Right forelimb (tissue), 1 donor: ENCODE measurements around the gene KLHL9.
A peak's percentile ranks its signal among the peaks of the same experiment; 100 is the strongest.

Source experiments
- DNase-seq: peaks from one replicate; pipeline ENCODE4 v3.0.0-alpha.2; 2018

The KLHL9 gene

DNA sequence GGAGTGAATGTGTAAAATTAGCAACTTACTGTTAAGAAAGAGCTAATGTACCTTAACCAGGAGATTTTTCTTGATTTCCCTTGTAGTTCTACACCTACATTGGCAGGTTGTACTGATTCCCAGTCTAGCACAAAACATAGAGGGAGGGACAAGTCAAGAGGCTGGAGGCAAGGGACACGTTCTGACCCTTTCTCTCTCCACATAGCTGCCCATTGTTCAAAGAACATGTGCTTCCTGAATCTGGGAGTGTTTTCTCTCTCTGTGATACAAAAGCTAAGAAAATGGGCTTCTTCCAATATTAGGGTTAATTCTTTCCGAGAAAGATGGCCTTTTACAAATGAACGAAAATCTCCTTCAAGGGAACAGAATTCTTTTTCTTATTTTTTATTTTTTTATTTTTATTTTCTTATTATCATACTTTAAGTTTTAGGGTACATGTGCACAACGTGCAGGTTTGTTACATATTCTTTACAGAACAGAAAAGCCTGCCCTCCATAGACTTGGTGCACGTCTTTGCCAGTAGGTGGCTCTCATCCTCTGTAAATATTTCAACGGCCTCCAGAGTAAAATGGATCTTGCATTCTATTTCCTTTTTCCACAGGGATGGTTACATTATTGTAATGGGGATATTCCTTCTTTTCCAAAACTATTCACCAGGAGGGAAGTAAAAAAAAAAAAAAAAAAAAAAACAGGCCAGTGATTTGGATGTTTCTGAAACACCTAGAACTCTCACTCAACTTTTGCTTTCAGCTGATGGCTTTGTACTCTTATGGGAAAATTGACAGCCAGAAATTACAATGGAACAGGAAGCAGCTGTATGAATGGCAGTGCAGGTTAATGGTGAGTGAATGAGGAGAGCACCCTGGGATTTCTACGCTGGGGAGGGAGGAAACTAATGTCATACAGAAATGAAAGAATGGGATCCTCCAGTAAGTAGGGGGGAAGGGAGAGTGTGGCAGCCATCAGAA, 17.0 kb downstream of the KLHL9 start:
- peak; percentile 46 for DNase-seq

DNA sequence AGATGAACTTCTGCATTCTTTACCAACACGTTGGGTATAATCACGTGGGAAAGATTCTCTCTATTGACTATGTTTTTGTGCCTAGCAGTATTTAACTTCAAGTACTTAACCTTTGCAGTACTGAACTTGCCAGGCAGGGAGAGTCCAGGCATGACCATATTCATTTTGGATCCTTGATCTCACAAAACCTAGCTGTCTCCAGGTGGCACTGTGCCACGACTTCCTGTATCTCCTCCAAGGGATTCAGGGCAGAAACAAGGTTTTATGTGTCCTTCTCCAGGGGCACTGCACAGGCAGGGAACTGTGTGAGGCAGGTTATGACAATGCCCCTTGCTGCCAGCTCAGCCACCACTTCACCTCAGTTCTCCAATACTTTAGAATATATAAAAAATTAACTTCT, 18.3 kb downstream of the KLHL9 start:
- no peak for DNase-seq

DNA sequence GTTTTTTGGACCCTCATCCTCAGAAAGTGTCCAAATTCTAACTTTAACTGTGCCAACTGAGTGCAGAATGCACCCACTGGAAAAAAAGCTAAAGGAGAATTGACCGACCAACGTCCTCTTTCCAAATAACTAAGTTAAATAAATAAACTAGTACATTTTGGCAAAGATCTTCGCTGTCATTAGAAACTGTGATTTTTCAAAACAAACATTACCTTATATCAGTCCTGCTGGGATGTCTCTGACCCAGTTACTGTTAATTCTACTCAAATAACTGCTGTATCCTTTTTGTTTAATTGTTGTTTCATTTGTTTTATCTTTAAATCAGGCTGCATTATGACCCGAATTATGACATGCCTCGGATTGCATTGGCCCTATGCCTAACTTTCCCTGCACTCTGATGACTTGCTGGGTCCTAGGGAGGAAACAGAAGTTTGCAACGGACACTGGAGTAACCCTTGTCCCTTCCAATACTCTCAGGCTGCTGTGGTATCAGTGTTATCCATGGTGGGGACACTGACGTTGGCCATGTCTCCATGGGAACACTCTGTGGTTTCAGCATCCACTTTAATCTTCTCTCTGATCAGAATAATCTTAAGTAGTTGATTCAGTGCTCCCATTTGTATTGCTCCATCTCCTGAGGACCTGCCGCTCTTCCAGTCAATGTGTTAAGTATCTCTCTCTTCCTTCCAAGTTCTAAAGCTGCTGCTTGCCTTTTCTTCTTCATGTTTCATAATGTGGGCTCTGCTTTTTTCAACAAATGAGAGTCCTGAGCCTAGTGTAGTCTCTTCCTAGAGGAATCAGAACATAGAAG, 19.0 kb downstream of the KLHL9 start:
- DNase-seq, result no peak

- no peak for DNase-seq
Observed at GRCh38 chr9:21314152-21314551, 21.1 kb downstream of the KLHL9 start.

GRCh38 chr9:21311889-21312288, 23.3 kb downstream of the KLHL9 start:
- DNase-seq, result no peak

GRCh38 chr9:21305213-21305612, 30.0 kb downstream of the KLHL9 start, which contains the start of gene IFNA5:
TSS of gene IFNA5 (minus strand) at chr9:21305313. CDS start at chr9:21305256, 57 bp downstream.
- DNase-seq, result no peak

DNA sequence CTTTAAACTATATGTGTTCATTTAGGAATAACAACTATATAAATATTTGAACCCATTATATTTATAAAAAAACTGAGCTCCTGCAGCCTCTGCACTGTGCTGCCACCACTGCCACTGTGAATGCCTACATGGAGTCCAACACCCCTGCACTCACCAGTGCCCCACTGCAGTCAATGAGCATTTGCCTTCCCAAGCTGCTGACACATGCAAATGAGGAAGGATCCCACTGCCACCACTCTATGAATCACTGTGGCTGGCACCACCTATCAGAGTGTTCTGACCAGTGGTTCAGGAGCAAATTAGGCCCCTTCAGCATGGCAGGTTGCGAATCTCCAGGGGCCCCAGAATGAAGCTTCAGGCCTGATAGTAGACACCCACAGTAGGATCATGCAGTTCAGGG, 39.2 kb downstream of the KLHL9 start:
- no peak for DNase-seq

DNA sequence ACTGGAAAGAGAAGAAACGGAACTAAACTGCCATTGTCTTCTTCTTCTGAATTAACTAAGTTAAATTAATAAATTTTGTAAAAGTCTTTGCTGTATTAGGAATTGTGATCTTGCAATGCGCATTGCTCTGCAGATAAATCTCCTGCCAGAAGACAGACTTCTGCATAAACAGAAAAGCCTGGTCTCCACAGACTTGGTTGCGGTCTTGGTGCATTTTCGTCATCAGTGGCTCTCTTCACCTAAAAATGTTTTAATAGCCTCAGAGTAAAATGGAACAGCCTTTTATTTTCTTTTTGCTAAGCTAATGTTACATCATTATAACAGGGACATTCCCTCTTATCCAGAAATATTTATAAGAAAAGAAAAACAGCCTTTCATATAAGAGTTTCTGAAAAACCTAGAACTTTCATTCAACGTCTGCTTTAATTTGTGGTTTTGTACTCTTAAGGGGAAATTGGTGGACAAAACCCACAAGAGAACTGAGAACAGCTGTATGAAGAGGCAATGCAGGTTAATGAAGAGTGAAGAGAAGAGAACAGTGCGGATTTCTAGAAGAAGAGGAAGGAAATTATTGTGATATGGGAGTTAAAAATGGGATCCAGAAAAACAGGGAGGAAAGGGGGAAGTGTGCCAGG, 40.2 kb downstream of the KLHL9 start:
- no peak for DNase-seq

DNA sequence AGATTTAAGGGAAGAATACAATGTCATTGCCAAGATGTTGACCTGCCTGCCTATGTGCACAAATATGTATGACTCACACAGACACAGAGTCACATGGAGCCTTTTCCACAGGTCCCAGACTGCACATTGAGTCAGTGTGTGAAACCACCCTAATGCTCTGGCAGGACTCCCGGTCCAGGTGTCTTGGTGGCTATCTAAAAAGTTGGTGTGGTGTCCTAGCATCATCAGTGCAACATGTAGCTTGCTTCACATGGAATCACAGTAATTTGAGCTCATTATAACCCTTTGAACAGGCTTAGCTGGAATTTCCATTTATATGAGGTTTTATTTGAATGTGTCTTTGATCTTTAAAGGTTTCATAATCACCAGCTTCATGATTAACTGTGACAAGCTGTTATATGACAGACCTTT, 40.8 kb downstream of the KLHL9 start:
- DNase-seq, result no peak

DNA sequence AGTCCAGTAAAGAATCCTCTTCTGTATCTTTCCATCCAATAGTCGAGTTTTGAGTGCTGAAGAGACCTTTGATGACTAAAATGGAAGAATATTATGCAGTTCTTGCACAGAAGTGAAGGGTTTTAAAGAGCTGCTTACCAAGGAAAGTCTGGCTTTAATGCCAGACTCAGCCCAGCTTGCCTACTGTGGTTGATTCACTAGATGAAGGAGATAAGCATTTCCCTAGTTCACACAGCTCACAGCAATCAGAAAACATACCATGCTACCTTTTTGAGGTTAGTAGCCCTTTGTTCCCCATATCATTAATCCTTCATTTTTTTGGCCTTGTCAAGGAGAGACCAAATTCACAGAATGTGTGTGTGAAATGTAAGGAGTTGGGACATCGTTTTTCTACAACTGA, 45.4 kb downstream of the KLHL9 start:
- no peak for DNase-seq

DNA sequence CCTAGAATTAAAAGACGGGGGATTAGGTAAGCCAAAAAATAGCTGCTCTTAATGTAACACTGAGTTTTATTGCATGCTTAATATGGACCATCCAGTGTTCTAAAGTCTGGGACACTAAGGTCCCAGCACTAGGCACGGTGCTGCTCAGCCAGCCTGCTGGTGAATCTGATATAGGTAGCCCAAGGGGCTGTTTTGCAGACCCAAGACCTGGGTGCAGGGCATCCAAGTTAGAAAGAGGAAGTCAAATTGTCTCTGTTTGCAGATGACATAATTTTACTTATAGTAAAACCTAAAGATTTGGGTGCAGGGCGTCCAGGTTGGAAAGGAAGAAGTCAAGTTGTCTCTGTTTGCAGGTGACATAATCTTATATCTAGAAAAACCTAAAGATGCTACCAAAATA, 47.9 kb downstream of the KLHL9 start:
- no peak for DNase-seq

GRCh38 chr9:21286659-21287058, 48.5 kb downstream of the KLHL9 start:
- no peak for DNase-seq

DNA sequence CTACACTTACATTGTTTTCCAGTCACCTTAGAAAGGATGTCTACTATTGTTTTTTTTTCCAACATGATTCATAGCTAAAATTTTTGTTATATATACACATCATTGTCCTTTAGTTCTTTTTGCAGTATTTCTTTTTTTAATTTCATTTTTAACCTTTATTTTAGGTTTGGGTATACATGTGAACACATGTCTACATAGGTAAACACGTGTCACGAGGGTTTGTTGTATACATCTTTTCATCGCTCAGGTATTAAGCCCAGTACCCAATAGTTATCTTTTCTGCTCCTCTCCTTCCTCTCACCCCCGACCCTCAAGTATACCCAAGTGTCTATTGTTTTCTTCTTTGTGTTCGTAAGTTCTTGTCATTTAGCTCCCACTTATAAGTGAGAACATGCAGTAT, 49.1 kb downstream of the KLHL9 start:
- DNase-seq, result no peak

DNA sequence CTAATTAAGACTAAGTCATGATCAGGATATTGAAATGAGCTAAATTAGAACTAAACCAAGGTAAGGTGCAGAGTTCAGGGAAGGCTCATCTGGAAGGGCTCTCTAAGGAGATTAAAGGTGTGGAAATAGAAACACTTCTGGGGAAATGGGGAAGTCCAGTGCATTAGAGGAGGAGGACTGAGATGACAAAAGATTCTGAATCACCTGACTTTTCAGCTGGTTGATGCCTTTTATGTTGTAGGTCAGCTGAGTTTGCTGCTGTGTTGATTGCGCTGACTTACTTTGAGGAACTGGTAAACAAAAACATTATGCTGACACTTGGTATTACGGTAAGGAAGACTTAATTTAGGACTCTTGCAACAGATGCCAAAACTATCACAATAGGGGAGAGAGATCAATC, 53.9 kb downstream of the KLHL9 start:
- DNase-seq, result no peak
